Activated B cell treated with CpG ODN at 0.5 μM for 24 hours (primary cell): ENCODE results near the gene PDRG1. TPM values are rescaled to one million over a fixed set of nuclear protein-coding genes. Genes with fewer than 3 reads are reported as not detected.
"Not testable (repeated sequence)": the region's sequence is repeated elsewhere in the genome, so short reads cannot be mapped to it uniquely, and the experiment has no call there.

ENCODE experiments used
- ATAC-seq: fragments of 200-7000 bp; cut with Tn5 transposase; one replicate; pipeline ENCODE4 v1.10.0; 2021; ENCODE audit warnings: low read depth, mild to moderate bottlenecking, moderate library complexity
- CTCF ChIA-PET: fragments of 350-600 bp; sonication (Branson Sonifier 250); formaldehyde crosslinking; loops from one replicate; lab custom pipeline; 2021; ENCODE audit warnings: antibody characterized with exemption; lab: Charles Lee
- POLR2A ChIA-PET: fragments of 350-600 bp; sonication (Branson Sonifier 250); formaldehyde crosslinking; loops from one replicate; lab custom pipeline; 2021; ENCODE audit warnings: antibody characterized with exemption; lab: Charles Lee
- DNase-seq: peaks from one replicate; pipeline ENCODE4 v3.0.0; 2022
- H3K27ac Mint-ChIP-seq: one replicate; pipeline ENCODE4 v1.8.0; 2020; ENCODE audit warnings: mixed read lengths
- H3K27me3 Mint-ChIP-seq: one replicate; pipeline ENCODE4 v1.8.0; 2021; ENCODE audit warnings: mixed read lengths
- H3K36me3 Mint-ChIP-seq: one replicate; pipeline ENCODE4 v1.8.0; 2021; ENCODE audit warnings: low read depth, mixed read lengths
- H3K4me1 Mint-ChIP-seq: one replicate; pipeline ENCODE4 v1.8.0; 2021; ENCODE audit warnings: mixed read lengths
- H3K4me3 Mint-ChIP-seq: one replicate; pipeline ENCODE4 v1.8.0; 2020; ENCODE audit warnings: mild to moderate bottlenecking, mixed read lengths
- H3K9me3 Mint-ChIP-seq: one replicate; pipeline ENCODE4 v1.8.0; 2020; ENCODE audit warnings: mixed read lengths
- intact Hi-C: fragments of 100-400 bp; cut with micrococcal nuclease; formaldehyde crosslinking; loops from one replicate; pipeline ENCODE4 v1.15.1; 2024
- total RNA-seq: library from RNA; stranded (reverse); gene quantifications from 2 replicates; pipeline ENCODE4 v1.2.3, GENCODE V29; 2022
- TF ChIP-seq, protein P1 (sequence below): fragments of 200-600 bp; IDR thresholded peaks from one replicate; pipeline ENCODE4 v1.8.0; 2022; ENCODE audit warnings: antibody characterized with exemption, mild to moderate bottlenecking

The PDRG1 gene
- total RNA-seq, 1 donor from 2014 or later, result 16.4 TPM

DNA sequence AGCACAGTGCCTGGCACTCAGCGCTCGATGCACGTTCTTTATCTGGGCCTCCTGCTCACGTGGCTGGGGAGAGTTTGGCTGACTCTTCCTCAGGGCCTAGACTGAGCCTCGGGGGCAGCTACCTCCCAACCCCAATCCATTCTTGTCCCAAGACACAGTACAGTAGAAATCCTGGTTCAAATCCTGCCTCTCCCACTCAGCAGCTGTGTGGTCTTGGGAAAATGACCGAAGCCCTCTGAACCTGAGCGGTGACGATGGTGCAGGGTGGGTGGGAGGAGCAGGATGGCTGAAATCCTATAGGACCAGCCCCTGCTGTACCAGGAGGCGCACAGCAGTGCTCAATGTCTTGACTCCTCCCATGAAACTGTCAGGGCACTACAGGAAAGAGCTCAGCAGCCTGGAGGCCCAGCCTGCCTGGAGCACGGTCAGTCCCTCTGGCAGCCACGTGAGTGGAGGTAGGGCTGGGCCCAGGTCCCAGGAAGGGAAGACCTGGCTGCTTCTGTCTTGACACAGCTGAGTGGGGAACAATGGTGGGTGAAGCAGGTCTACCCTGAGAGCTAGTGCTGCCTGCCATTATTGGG lies 31.5 kb downstream of the PDRG1 start:
- peaks cover 18% of the 10 kb centered on the region for H3K4me1 Mint-ChIP-seq
- ChIA-PET CTCF (no interaction called here), POLR2A (no interaction called here)
- H3K36me3 Mint-ChIP-seq, result no peaks in the 10 kb centered on the region
- H3K4me3 Mint-ChIP-seq, result no peak overlapping the region
- peaks cover 2% of the 10 kb centered on the region for H3K9me3 Mint-ChIP-seq
- H3K27me3 Mint-ChIP-seq, result peaks cover 9% of the 10 kb centered on the region
- H3K27ac Mint-ChIP-seq, result no peak overlapping the region
- intact Hi-C loops, result no loop called here
- ATAC-seq (no peak), DNase-seq (no peak)
- TF ChIP-seq, protein P1, sequence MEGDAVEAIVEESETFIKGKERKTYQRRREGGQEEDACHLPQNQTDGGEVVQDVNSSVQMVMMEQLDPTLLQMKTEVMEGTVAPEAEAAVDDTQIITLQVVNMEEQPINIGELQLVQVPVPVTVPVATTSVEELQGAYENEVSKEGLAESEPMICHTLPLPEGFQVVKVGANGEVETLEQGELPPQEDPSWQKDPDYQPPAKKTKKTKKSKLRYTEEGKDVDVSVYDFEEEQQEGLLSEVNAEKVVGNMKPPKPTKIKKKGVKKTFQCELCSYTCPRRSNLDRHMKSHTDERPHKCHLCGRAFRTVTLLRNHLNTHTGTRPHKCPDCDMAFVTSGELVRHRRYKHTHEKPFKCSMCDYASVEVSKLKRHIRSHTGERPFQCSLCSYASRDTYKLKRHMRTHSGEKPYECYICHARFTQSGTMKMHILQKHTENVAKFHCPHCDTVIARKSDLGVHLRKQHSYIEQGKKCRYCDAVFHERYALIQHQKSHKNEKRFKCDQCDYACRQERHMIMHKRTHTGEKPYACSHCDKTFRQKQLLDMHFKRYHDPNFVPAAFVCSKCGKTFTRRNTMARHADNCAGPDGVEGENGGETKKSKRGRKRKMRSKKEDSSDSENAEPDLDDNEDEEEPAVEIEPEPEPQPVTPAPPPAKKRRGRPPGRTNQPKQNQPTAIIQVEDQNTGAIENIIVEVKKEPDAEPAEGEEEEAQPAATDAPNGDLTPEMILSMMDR, result no peak

DNA sequence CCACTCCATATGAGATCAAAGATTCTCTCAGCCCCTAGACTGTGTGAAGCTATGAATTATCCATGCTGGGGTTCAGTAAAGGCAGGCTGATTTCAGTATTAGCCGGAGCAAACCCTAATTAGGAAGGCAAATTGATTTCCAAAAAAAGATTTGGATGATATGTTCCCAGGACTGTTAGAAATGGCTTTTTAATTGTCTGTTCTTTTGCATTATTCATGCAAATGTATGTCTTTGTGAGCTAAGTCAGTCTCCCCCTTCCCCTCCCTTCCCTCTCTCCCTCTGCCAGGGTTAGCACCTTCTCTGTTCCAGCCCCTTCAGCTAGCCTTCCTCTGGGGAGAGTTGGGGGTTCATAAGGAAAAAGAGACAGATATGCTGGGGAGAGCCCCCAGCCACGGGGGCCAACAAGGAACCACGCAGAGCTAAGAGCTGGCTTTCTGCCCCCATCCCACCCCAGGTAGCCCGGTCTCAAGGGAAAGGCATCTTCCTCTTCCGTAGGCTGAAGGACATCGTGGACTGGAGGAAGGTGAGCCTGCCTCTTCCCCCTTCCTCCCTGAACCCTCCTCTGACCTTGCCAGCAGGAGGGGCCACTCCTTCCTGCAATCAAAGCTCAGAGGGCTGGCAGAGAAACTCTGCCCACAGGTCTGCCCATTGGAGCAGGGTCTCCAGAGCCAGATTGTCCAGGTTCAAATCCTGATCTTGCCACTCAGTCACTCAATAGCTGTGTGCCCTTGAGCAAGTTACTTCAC lies 32.3 kb downstream of the PDRG1 start:
- Mint-ChIP-seq H3K27me3 (peaks cover 9% of the 10 kb centered on the region), H3K27ac (no peak overlapping the region), H3K4me1 (peaks cover 18% of the 10 kb centered on the region), H3K36me3 (no peaks in the 10 kb centered on the region), H3K9me3 (peaks cover 2% of the 10 kb centered on the region), H3K4me3 (no peak overlapping the region)
- POLR2A ChIA-PET, result no interaction called here
- intact Hi-C loops, result no loop called here
- TF ChIP-seq, protein P1, result no peak
- no peak for DNase-seq
- CTCF ChIA-PET, result no interaction called here
- ATAC-seq, result no peak

DNA sequence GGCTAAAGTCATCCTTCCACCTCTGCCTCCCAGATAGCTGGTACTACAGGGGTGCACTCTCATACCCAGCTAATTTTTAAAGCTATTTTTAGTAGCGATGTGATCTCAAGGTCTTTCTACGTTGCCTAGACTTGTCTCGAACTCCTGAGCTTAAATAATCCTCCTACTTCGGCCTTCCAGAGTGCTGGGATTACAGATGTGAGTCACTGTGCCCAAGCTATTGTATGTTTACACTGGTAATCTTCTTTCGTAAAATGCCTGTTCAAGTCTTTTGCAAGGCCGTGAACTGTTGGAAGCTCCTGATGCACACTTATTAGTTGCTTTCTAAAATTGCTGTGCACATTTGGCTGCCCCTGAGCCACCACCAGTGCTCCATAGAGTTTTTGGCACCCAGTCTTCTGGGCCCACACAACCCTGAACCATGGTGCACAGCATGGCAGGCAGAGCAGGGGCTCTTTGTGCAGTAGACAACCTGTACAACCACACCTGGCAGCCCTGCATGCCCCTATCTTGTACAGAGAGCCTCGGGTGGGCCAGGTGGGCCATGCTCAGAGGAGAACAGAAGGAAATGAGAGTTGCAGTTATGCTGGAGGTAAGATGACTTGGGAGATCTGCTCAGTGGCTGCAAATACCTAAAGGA lies 33.3 kb downstream of the PDRG1 start:
- intact Hi-C loops, result no loop called here
- Mint-ChIP-seq H3K4me3 (no peak overlapping the region), H3K4me1 (peaks cover 11% of the 10 kb centered on the region), H3K27me3 (peaks cover 3% of the 10 kb centered on the region), H3K27ac (no peak overlapping the region), H3K36me3 (no peaks in the 10 kb centered on the region), H3K9me3 (peaks cover 2% of the 10 kb centered on the region)
- POLR2A ChIA-PET, result no interaction called here
- DNase-seq, result no peak
- TF ChIP-seq, protein P1, result no peak
- ATAC-seq, result no peak
- CTCF ChIA-PET, result interaction anchor here (0.7 kb wide), 1 partner anchor 66 kb away, joined by 4 read pairs; no protein-coding TSS in a partner anchor

DNA sequence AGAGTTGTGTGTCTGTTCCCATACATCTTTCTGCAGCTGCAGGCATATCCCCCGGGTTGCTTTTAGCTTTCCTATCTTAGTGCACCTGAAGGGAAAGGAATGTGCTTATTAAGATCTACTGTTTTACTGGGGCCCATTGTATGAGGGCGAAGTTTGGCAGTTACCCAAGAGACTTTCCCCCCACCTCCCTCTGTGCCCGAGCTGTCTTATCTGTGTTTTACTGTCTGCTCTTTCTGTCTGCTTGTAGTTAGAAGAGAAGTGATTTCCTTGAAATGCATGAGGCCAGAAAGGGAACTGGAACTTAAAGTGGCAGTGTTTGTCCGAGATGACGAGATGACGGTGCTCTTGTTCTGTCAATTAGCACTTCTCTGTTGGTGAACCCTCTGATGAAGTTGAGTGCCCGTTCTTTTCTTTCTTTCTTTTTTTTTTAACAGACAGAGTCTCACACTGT lies 33.9 kb downstream of the PDRG1 start:
- intact Hi-C loops, H3K4me1 Mint-ChIP-seq, H3K4me3 Mint-ChIP-seq, DNase-seq, H3K27ac Mint-ChIP-seq, H3K36me3 Mint-ChIP-seq, H3K9me3 Mint-ChIP-seq, CTCF ChIA-PET, ATAC-seq, POLR2A ChIA-PET, H3K27me3 Mint-ChIP-seq: not testable (repeated sequence)

DNA sequence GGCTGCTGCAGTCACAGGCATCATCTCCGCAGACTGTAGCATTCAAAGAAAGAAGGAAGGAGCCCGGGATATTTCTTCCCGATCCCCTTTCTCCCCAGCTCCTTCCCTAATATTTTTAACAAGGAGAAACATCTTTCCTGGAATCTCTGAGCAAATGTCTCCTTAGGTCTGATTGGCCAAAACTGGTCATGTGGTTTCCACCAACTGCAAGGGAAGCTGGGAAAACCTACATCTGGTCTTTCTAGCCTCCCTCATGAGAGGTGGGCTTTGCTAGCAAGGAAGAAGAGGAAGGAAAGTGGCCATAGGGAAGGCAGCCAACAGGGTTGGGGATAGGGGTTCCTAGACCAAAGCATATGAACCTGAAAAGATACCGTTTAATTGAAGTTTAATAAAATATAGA lies 35.1 kb downstream of the PDRG1 start:
- Mint-ChIP-seq H3K27me3 (peaks cover 3% of the 10 kb centered on the region), H3K27ac (no peak overlapping the region), H3K4me3 (no peak overlapping the region), H3K9me3 (peaks cover 2% of the 10 kb centered on the region), H3K4me1 (peaks cover 6% of the 10 kb centered on the region), H3K36me3 (no peaks in the 10 kb centered on the region)
- ChIA-PET POLR2A (no interaction called here), CTCF (no interaction called here)
- intact Hi-C loops, result no loop called here
- TF ChIP-seq, protein P1, result no peak
- ATAC-seq (no peak), DNase-seq (no peak)
